Endothelial cell of umbilical vein (primary cell): ENCODE measurements around the gene NME2. TPM values are rescaled to one million over a fixed set of nuclear protein-coding genes. Genes with fewer than 3 reads are reported as not detected.

Experiments used
- BruUV-seq: library from RNA; stranded (reverse); fragments of 400-500 nt; replicated peaks from 2 replicates; lab custom pipeline; 2021; lab: Mats Ljungman, UMichigan
- CTCF ChIA-PET: fragments of 300-600, 350-600 bp; sonication (Branson Sonifier 250); formaldehyde crosslinking; loops from one replicate; lab custom pipeline; 2021; ENCODE audit warnings: antibody characterized with exemption, inconsistent platforms; lab: Charles Lee
- POLR2A ChIA-PET: fragments of 300-600, 350-600 bp; sonication (Branson Sonifier 250); formaldehyde crosslinking; loops from one replicate; lab custom pipeline; 2021; ENCODE audit warnings: antibody characterized with exemption, inconsistent platforms; lab: Charles Lee
- DNase-seq: peaks from one replicate; pipeline ENCODE4 v3.0.0-alpha.2; 2011; ENCODE audit warnings: low read depth, low spot score
- FAIRE-seq: peaks from 2 replicates; lab custom pipeline; 2011; peaks lifted over from hg19 to GRCh38; lab: Jason Lieb, UNC
- H2AFZ ChIP-seq: 2 replicates; pipeline ENCODE4 v1.6.0; 2012; ENCODE audit warnings: low read depth, low read length, control low read depth, inconsistent platforms
- H3K27ac ChIP-seq: 2 replicates; pipeline ENCODE4 v1.5.1; 2011; ENCODE audit warnings: low read depth, mild to moderate bottlenecking, control low read depth, low read length, moderate library complexity; ENCODE audit not compliant: insufficient read depth
- H3K27me3 ChIP-seq, 2 experiments: 2 replicates each; pipeline versions ENCODE4 v1.6.0 to v1.6.1; 2011; ENCODE audit warnings: low read length in 2 of 2, mixed read lengths in 1 of 2; ENCODE audit not compliant: control insufficient read depth in 2 of 2, insufficient read depth in 2 of 2
- H3K36me3 ChIP-seq, 2 experiments: 2 replicates in 1 of 2; 3 replicates in 1 of 2; pipeline ENCODE4 v1.5.1; 2011; ENCODE audit warnings: low read length in 2 of 2, mild to moderate bottlenecking in 1 of 2, moderate library complexity in 1 of 2; ENCODE audit not compliant: control insufficient read depth in 2 of 2, insufficient read depth in 2 of 2; ENCODE audit errors: extremely low read depth in 1 of 2
- H3K4me1 ChIP-seq: 3 replicates; pipeline ENCODE4 v1.5.1; 2011; ENCODE audit warnings: mild to moderate bottlenecking, low read length; ENCODE audit not compliant: control insufficient read depth, insufficient read depth; ENCODE audit errors: extremely low read depth
- H3K4me2 ChIP-seq: 2 replicates; pipeline ENCODE4 v1.6.1; 2011; ENCODE audit warnings: low read length, control low read depth, mixed read lengths; ENCODE audit not compliant: insufficient read depth
- H3K4me3 ChIP-seq, 3 experiments: fragments of 200-600 bp in 1 of 3; sonication (generic), shearing (Covaris generic) in 1 of 3; replicated peaks in 1 of 3; 2 replicates each; pipeline ENCODE4 v1.5.1; 2011 to 2016; ENCODE audit warnings: control low read depth in 3 of 3, low read length in 3 of 3, mild to moderate bottlenecking in 2 of 3, inconsistent platforms in 1 of 3, low read depth in 1 of 3, moderate library complexity in 1 of 3; ENCODE audit not compliant: insufficient read depth in 1 of 3
- H3K79me2 ChIP-seq: 2 replicates; pipeline ENCODE4 v1.6.0; 2012; ENCODE audit warnings: low read length, inconsistent platforms; ENCODE audit not compliant: control insufficient read depth, insufficient read depth
- H3K9ac ChIP-seq: replicated peaks from 2 replicates; pipeline ENCODE3; 2011; ENCODE audit warnings: low read length, control low read depth; ENCODE audit not compliant: insufficient read depth; ENCODE audit errors: extremely low read depth
- H3K9me1 ChIP-seq: replicated peaks from 3 replicates; pipeline ENCODE4 v1.6.0; 2011; ENCODE audit warnings: mild to moderate bottlenecking, low read length; ENCODE audit not compliant: control insufficient read depth, insufficient read depth; ENCODE audit errors: extremely low read depth
- H3K9me3 ChIP-seq: replicated peaks from 2 replicates; pipeline ENCODE4 v1.5.1; 2012; ENCODE audit warnings: low read length, inconsistent platforms; ENCODE audit not compliant: control insufficient read depth, insufficient read depth
- H4K20me1 ChIP-seq: replicated peaks from 2 replicates; pipeline ENCODE3; 2011; ENCODE audit warnings: mild to moderate bottlenecking, low read length; ENCODE audit not compliant: control insufficient read depth, insufficient read depth; ENCODE audit errors: extremely low read depth
- EZH2 ChIP-seq: IDR thresholded peaks from 2 replicates; pipeline ENCODE4 v1.6.1; 2012; ENCODE audit warnings: borderline replicate concordance, low read depth, mild to moderate bottlenecking, moderate library complexity, low read length, inconsistent platforms; ENCODE audit not compliant: severe bottlenecking
- POLR2A ChIP-seq: IDR thresholded peaks from 2 replicates; pipeline ENCODE4 v1.6.1; 2012; ENCODE audit warnings: low read depth, mild to moderate bottlenecking, control low read depth, low read length
- POLR2AphosphoS5 ChIP-seq: IDR thresholded peaks from 2 replicates; pipeline ENCODE4 v1.6.1; 2012; ENCODE audit warnings: low read depth, mild to moderate bottlenecking, control low read depth, low read length, moderate library complexity; ENCODE audit not compliant: insufficient read depth
- dilution Hi-C: fragments of 300-500 bp; cut with MboI; formaldehyde crosslinking; loops from one replicate; pipeline ENCODE4 v1.15.0; 2019; ENCODE audit warnings: low sequenced_read_pairs; ENCODE audit not compliant: extremely low pct_ligation_motif_present
- intact Hi-C: fragments of 100-400 bp; cut with micrococcal nuclease; formaldehyde crosslinking; loops from one replicate; pipeline ENCODE4 v1.10.0; 2022
- polyA plus RNA-seq, 4 experiments: library from polyadenylated mRNA; depleted of rRNA in 3 of 4; stranded (reverse) in 3 of 4; unstranded in 1 of 4; fragments of >200 nt; gene quantifications; 2 replicates each; pipeline versions ENCODE4 v1.2.1 to v1.2.3, GENCODE V29; 2011 to 2012; ENCODE audit warnings: missing spikeins in 1 of 4
- total RNA-seq: library from RNA; stranded (reverse); gene quantifications from 2 replicates; pipeline ENCODE4 v1.2.3, GENCODE V29; 2021

Gene NME2
- total and polyA plus RNA-seq, 2 donors (not counting 3 experiments of a cell fraction or from before 2014, with no cell fraction given), result 555 to 833 TPM

DNA sequence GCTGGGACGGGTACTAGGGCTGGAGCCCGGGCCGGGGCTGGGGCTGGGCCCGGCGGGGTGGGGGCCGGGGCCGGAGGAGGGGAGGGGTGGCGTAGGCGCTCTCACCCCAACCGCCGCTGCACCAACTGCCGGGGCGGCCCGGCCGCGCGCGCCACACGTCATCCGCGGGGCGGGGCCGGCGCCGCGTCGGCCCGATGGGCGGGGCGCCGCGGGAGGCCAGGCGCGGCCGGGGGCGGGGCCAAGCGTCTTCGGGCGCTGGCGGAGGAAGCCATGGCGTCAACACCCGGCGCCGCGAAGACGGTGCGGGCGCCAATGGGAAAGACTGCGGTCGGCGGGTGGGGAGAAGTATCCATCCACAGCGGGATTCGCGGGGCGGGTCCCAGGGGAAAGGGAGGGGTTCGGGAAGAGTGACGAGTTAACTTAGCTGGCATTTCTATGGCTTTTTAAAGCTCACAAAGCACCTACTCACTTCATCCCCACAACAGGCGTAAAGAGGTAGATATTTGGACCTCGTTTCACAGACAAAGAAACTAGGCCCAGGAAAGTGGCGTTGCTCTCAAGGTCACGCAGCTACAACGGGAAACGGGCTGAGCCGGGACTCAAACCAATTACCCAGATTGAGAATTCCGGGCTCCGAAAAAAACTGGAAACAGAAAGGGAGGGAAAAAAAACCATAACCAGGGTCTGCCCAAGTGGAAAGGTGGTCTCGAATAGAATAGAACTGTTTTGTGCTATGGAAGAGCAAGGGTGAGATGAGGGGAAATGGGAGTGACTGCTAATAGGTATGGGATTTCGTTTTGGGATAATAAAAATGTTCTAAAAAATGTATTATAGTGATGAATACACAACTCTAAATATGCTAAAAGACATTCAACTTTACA is 45.2 kb upstream of the NME2 start, which contains the start of gene SPAG9:
TSS of gene SPAG9 (minus strand) at position 130 of the 881 bp plus-strand sequence. CDS start 212 bp downstream, outside the sequence.
- H3K4me3 ChIP-seq, result peak within 1 kb of the TSS; percentile 96 to 99 (median 96)
- TF ChIP-seq POLR2AphosphoS5 (peak; percentile 52), POLR2A (no peak), EZH2 (no peak)
- H3K9me1 ChIP-seq, result no peaks in the 10 kb centered on the region
- H3K27me3 ChIP-seq, result no peaks in the 10 kb centered on the region
- H3K9ac ChIP-seq, result peak within 1 kb of the TSS; percentile 100
- TSS peak; percentile 91 for BruUV-seq
- H3K4me2 ChIP-seq, result peak within 1 kb of the TSS; percentile 100
- H4K20me1 ChIP-seq, result peaks cover 14% of the 10 kb centered on the region
- intact Hi-C loops, result loop anchor here (1.0 to 5.0 kb wide), 4 partner anchors 12 to 254 kb away; partner anchors contain the start of genes NME1 and TOB1
- H3K27ac ChIP-seq, result peak within 1 kb of the TSS; percentile 100
- DNase-seq, result peak; percentile 97
- H3K9me3 ChIP-seq, result no peaks in the 10 kb centered on the region
- H3K36me3 ChIP-seq, result no peaks in the 10 kb centered on the region
- dilution Hi-C loops, result no loop called here
- CTCF ChIA-PET, result interaction anchor here (1.3 to 3.3 kb wide), 6 partner anchors 33 to 120 kb away, joined by 4 to 42 read pairs (median 10); partner anchors contain the start of genes NME1 and NME2
- peaks cover 31% of the 10 kb centered on the region for H3K4me1 ChIP-seq
- POLR2A ChIA-PET, result interaction anchor here (0.8 to 1.7 kb wide), 5 partner anchors 10 to 255 kb away, joined by 3 to 10 read pairs (median 3); partner anchors contain the start of genes NME1, NME2 and TOB1
- peak; percentile 91 for FAIRE-seq
- peak within 1 kb of the TSS; percentile 78 for H2AFZ ChIP-seq
- H3K79me2 ChIP-seq, result peaks cover 40% of the 10 kb centered on the region
